Measurements from ENCODE around the gene RAB41.

DNA sequence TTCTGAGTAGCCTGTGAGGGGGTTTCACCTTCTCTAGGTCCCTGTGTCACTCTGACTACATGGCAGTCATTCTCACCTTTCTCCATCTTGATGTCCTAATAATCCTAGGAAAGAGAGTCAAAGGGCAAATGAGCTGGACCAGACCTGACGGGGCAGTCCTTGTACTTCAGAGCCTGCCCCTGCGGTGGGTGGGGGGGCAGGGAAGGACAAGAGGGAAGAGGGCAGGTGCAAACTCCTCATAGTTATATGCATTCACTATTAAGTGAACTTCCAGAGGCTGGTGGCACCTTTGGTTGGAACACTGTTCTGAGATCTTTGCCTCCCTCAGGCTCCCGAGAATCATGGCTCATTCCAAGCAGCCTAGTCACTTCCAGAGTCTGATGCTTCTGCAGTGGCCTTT is 47.6 kb upstream of the RAB41 start, which contains the start of gene AWAT1:
- TF ChIP-seq, protein P1, sequence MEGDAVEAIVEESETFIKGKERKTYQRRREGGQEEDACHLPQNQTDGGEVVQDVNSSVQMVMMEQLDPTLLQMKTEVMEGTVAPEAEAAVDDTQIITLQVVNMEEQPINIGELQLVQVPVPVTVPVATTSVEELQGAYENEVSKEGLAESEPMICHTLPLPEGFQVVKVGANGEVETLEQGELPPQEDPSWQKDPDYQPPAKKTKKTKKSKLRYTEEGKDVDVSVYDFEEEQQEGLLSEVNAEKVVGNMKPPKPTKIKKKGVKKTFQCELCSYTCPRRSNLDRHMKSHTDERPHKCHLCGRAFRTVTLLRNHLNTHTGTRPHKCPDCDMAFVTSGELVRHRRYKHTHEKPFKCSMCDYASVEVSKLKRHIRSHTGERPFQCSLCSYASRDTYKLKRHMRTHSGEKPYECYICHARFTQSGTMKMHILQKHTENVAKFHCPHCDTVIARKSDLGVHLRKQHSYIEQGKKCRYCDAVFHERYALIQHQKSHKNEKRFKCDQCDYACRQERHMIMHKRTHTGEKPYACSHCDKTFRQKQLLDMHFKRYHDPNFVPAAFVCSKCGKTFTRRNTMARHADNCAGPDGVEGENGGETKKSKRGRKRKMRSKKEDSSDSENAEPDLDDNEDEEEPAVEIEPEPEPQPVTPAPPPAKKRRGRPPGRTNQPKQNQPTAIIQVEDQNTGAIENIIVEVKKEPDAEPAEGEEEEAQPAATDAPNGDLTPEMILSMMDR (IDR thresholded peaks at IDR 0.05; ENCODE audit: low read length), result no peak
- no peak for TF ChIP-seq EZH2 (optimal IDR thresholded peaks at IDR 0.05; ENCODE audit: low read depth, low read length)

All from MM.1S (cell line).